GM23338 (cell line): Measurements from ENCODE around the gene USF2. TPM values are rescaled to one million over a fixed set of nuclear protein-coding genes. Genes with fewer than 3 reads are reported as not detected.

Source experiments
- ATAC-seq: fragments of 200-7000 bp; cut with Tn5 transposase; 3 replicates; pipeline ENCODE4 v1.9.1; 2020
- DNase-seq: peaks from one replicate; pipeline ENCODE4 v3.0.0-alpha.2; 2015; ENCODE audit warnings: low spot score
- H2AFZ ChIP-seq: fragments of 200-600 bp; sonication (generic); 2 replicates; pipeline ENCODE4 v1.8.0; 2016; ENCODE audit warnings: antibody characterized with exemption, mild to moderate bottlenecking, moderate library complexity
- H3F3A ChIP-seq: fragments of 200-600 bp; sonication (generic); replicated peaks from 2 replicates; pipeline ENCODE4 v1.8.0; 2017; ENCODE audit warnings: antibody characterized with exemption, mixed run types, low read depth
- H3K27ac ChIP-seq: fragments of 200-600 bp; sonication (generic); 2 replicates; pipeline ENCODE4 v1.6.1; 2016; ENCODE audit warnings: low read depth
- H3K27me3 ChIP-seq: fragments of 200-600 bp; sonication (generic); 2 replicates; pipeline ENCODE4 v1.8.0; 2016; ENCODE audit warnings: mild to moderate bottlenecking, mixed run types, moderate library complexity; ENCODE audit not compliant: insufficient read depth
- H3K36me3 ChIP-seq: fragments of 200-600 bp; sonication (generic); 2 replicates; pipeline ENCODE4 v1.8.0; 2016; ENCODE audit warnings: mild to moderate bottlenecking; ENCODE audit not compliant: insufficient read depth
- H3K4me1 ChIP-seq: fragments of 200-600 bp; sonication (generic); 2 replicates; pipeline ENCODE4 v1.8.0; 2016; ENCODE audit warnings: mild to moderate bottlenecking, moderate library complexity; ENCODE audit not compliant: insufficient read depth
- H3K4me2 ChIP-seq: fragments of 200-600 bp; sonication (generic); 2 replicates; pipeline ENCODE4 v1.7.1; 2017; ENCODE audit warnings: mixed run types
- H3K4me3 ChIP-seq: fragments of 200-600 bp; sonication (generic); 2 replicates; pipeline ENCODE4 v1.6.1; 2016; ENCODE audit warnings: mixed run types
- H3K79me2 ChIP-seq: fragments of 200-600 bp; sonication (generic); replicated peaks from 2 replicates; pipeline ENCODE4 v1.8.0; 2017; ENCODE audit warnings: mild to moderate bottlenecking; ENCODE audit not compliant: insufficient read depth
- H3K9me2 ChIP-seq: fragments of 200-600 bp; sonication (generic); 2 replicates; pipeline ENCODE4 v1.8.0; 2017; ENCODE audit not compliant: insufficient read depth
- H4K20me1 ChIP-seq: fragments of 200-600 bp; sonication (generic); replicated peaks from 2 replicates; pipeline ENCODE4 v1.8.0; 2017; ENCODE audit warnings: mild to moderate bottlenecking; ENCODE audit not compliant: insufficient read depth
- H3K27ac Mint-ChIP-seq: 2 replicates; pipeline ENCODE4 v1.8.0; 2020; ENCODE audit warnings: inconsistent platforms, mild to moderate bottlenecking, moderate library complexity, mixed read lengths
- H3K27me3 Mint-ChIP-seq: 3 replicates; pipeline ENCODE4 v1.8.0; 2022; ENCODE audit warnings: low read depth, mild to moderate bottlenecking, moderate library complexity, mixed read lengths, inconsistent platforms; ENCODE audit not compliant: insufficient read depth, poor library complexity
- H3K36me3 Mint-ChIP-seq: 3 replicates; pipeline ENCODE4 v1.8.0; 2021; ENCODE audit warnings: low read depth, mild to moderate bottlenecking, inconsistent platforms, moderate library complexity, mixed read lengths
- H3K4me1 Mint-ChIP-seq: 3 replicates; pipeline ENCODE4 v1.8.0; 2020; ENCODE audit warnings: mild to moderate bottlenecking, inconsistent platforms, mixed read lengths
- H3K4me3 Mint-ChIP-seq: 3 replicates; pipeline ENCODE4 v1.8.0; 2021; ENCODE audit warnings: moderate library complexity, mild to moderate bottlenecking, inconsistent platforms, mixed read lengths
- H3K9me3 Mint-ChIP-seq: 3 replicates; pipeline ENCODE4 v1.8.0; 2020; ENCODE audit warnings: moderate library complexity, mild to moderate bottlenecking, inconsistent platforms, mixed read lengths
- CREB1 ChIP-seq: fragments of 250-450 bp; sonication (Bioruptor Pico); IDR thresholded peaks from 2 replicates; pipeline ENCODE4 v1.5.0; 2020; ENCODE audit warnings: low read depth, mild to moderate bottlenecking, moderate library complexity
- CTCF ChIP-seq, 2 experiments: fragments of 200-600 bp in 1 of 2; sonication (generic) in 1 of 2; conservative IDR thresholded peaks; 2 replicates each; pipeline versions ENCODE4 v1.5.1 to v1.6.1; 2016 to 2017; ENCODE audit warnings: antibody characterized with exemption in 2 of 2, low read depth in 2 of 2, mild to moderate bottlenecking in 2 of 2, moderate library complexity in 1 of 2
- EZH2 ChIP-seq: fragments of 200-600 bp; sonication (generic); IDR thresholded peaks from one replicate; pipeline ENCODE4 v1.8.0; 2017; ENCODE audit warnings: antibody characterized with exemption, mild to moderate bottlenecking, low read depth; ENCODE audit not compliant: unreplicated experiment
- EZH2phosphoT487 ChIP-seq: fragments of 200-600 bp; sonication (generic); IDR thresholded peaks from one replicate; pipeline ENCODE4 v1.8.1; 2018; ENCODE audit warnings: antibody characterized with exemption; ENCODE audit not compliant: unreplicated experiment
- JUNB ChIP-seq: IDR thresholded peaks from one replicate; pipeline ENCODE4 v1.6.1; 2016; ENCODE audit warnings: antibody characterized with exemption; ENCODE audit not compliant: unreplicated experiment
- NANOG ChIP-seq: IDR thresholded peaks from 2 replicates; pipeline ENCODE4 v1.6.1; 2016; ENCODE audit warnings: antibody characterized with exemption, borderline replicate concordance
- POLR2AphosphoS5 ChIP-seq: IDR thresholded peaks from 2 replicates; pipeline ENCODE4 v1.6.1; 2016; ENCODE audit warnings: antibody characterized with exemption, low read depth
- STAT1 ChIP-seq: IDR thresholded peaks from one replicate; pipeline ENCODE4 v1.6.1; 2016; ENCODE audit warnings: antibody characterized with exemption; ENCODE audit not compliant: unreplicated experiment
- ZNF114 ChIP-seq: fragments of 250-450 bp; sonication (Bioruptor Pico); IDR thresholded peaks from 2 replicates; pipeline ENCODE4 v1.5.0; 2020; ENCODE audit warnings: mild to moderate bottlenecking, moderate library complexity
- ZNF331 ChIP-seq: fragments of 250-450 bp; sonication (Bioruptor Pico); IDR thresholded peaks from 2 replicates; pipeline ENCODE4 v1.5.0; 2020; ENCODE audit warnings: low read depth, mild to moderate bottlenecking, moderate library complexity
- ZNF462 ChIP-seq: fragments of 250-450 bp; sonication (Bioruptor Pico); IDR thresholded peaks from 2 replicates; pipeline ENCODE4 v1.5.0; 2020; ENCODE audit warnings: mild to moderate bottlenecking, moderate library complexity
- polyA plus RNA-seq: library from polyadenylated mRNA; unstranded; fragments of >200 nt; fragmentation: Nextera tagmentation; extraction: Ambion mirVana; gene quantifications from 2 replicates; pipeline ENCODE4 v1.2.1, GENCODE V29; 2016
- total RNA-seq: library from RNA; depleted of rRNA; stranded (reverse); fragments of >200 nt; shearing (Covaris generic); gene quantifications from 2 replicates; pipeline ENCODE4 v1.2.3, GENCODE V29; 2014
- TF ChIP-seq, protein P1 (sequence below): IDR thresholded peaks from 2 replicates; pipeline ENCODE4 v1.6.1; 2016; ENCODE audit warnings: antibody characterized with exemption

The USF2 gene
- total and polyA plus RNA-seq, 2 experiments from 2014 or later, result 28.9 to 60.5 TPM

- TF ChIP-seq ZNF114 (CRISPR knock-in tag) (no peak), POLR2AphosphoS5 (no peak)
- no peak for DNase-seq
- H4K20me1 ChIP-seq, result no peaks in the 10 kb centered on the region; the same call in 1 of the 2 replicates
- H3K36me3 ChIP-seq, result no peaks in the 10 kb centered on the region; the same call in 1 of the 2 replicates
- no peak overlapping the region for H3K4me3 Mint-ChIP-seq
- no peaks in the 10 kb centered on the region for H3K4me1 Mint-ChIP-seq
- H3K4me1 ChIP-seq, result no peaks in the 10 kb centered on the region
- H3K79me2 ChIP-seq, result no peaks in the 10 kb centered on the region
- no peak overlapping the region for H3K27ac ChIP-seq
- no peaks in the 10 kb centered on the region for H3K27me3 ChIP-seq
- H3K9me3 Mint-ChIP-seq, result no peaks in the 10 kb centered on the region; the same call in 2 of the 3 replicates
- ATAC-seq, result no peak
- no peaks in the 10 kb centered on the region for H3K9me2 ChIP-seq
- no peak overlapping the region for H3K4me2 ChIP-seq
- no peak overlapping the region for H2AFZ ChIP-seq
- no peak overlapping the region for H3K27ac Mint-ChIP-seq
- no peaks in the 10 kb centered on the region for H3F3A ChIP-seq
- no peak overlapping the region for H3K4me3 ChIP-seq
- H3K36me3 Mint-ChIP-seq, result peaks cover 36% of the 10 kb centered on the region
- H3K27me3 Mint-ChIP-seq, result peaks cover 23% of the 10 kb centered on the region
Observed at GRCh38 chr19:35278578-35279284, 10.0 kb downstream of the USF2 start.

DNA sequence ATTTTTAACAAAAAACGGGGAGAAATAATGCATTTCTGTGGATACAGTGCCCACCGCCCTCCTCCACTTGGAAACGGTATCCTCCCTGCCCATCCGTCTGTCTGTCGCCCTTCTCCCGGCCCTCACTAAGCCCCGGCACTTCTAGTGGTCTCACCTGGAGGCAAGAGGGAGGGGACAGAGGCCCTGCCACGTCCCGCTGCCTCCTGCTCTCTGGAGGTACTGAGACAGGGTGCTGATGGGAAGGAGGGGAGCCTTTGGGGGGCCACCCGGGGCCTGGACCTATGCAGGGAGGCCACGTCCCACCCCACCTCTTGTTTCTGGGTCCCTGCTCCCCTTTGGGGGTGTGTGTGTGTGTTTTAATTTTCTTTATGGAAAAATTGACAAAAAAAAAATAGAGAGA, 10.6 kb downstream of the USF2 start:
- ATAC-seq, result no peak
- H3K27ac ChIP-seq, result no peak overlapping the region
- Mint-ChIP-seq H3K4me1 (peaks cover 2% of the 10 kb centered on the region; the same call in 1 of the 3 replicates), H3K27me3 (peaks cover 25% of the 10 kb centered on the region), H3K27ac (no peak overlapping the region), H3K9me3 (no peaks in the 10 kb centered on the region; the same call in 2 of the 3 replicates), H3K4me3 (no peak overlapping the region), H3K36me3 (peaks cover 30% of the 10 kb centered on the region)
- no peaks in the 10 kb centered on the region for H3F3A ChIP-seq
- DNase-seq, result no peak
- no peak overlapping the region for H2AFZ ChIP-seq
- no peak overlapping the region for H3K4me3 ChIP-seq
- no peaks in the 10 kb centered on the region; the same call in 1 of the 2 replicates for H4K20me1 ChIP-seq
- no peak overlapping the region for H3K4me2 ChIP-seq
- H3K9me2 ChIP-seq, result no peaks in the 10 kb centered on the region
- H3K36me3 ChIP-seq, result no peaks in the 10 kb centered on the region; the same call in 1 of the 2 replicates
- no peaks in the 10 kb centered on the region for H3K27me3 ChIP-seq
- H3K79me2 ChIP-seq, result no peaks in the 10 kb centered on the region
- H3K4me1 ChIP-seq, result no peaks in the 10 kb centered on the region
- TF ChIP-seq ZNF331 (CRISPR knock-in tag), result no peak
- TF ChIP-seq JUNB, result no peak
- TF ChIP-seq EZH2phosphoT487, result no peak
- no peak for TF ChIP-seq ZNF462 (CRISPR knock-in tag)
- no peak for TF ChIP-seq NANOG
- no peak for TF ChIP-seq ZNF114 (CRISPR knock-in tag)
- no peak for TF ChIP-seq CREB1 (CRISPR knock-in tag)
- TF ChIP-seq, protein P1, sequence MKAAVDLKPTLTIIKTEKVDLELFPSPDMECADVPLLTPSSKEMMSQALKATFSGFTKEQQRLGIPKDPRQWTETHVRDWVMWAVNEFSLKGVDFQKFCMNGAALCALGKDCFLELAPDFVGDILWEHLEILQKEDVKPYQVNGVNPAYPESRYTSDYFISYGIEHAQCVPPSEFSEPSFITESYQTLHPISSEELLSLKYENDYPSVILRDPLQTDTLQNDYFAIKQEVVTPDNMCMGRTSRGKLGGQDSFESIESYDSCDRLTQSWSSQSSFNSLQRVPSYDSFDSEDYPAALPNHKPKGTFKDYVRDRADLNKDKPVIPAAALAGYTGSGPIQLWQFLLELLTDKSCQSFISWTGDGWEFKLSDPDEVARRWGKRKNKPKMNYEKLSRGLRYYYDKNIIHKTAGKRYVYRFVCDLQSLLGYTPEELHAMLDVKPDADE, result no peak
- no peak for TF ChIP-seq POLR2AphosphoS5
- TF ChIP-seq STAT1, result no peak
- no peak for TF ChIP-seq CTCF (conservative IDR thresholded peaks at IDR 0.05; ENCODE audit: low read depth in 2 of 2)
- no peak for TF ChIP-seq EZH2
